ENCODE measurements around the gene TUBA4A. TPM values are rescaled to one million over a fixed set of nuclear protein-coding genes. Genes with fewer than 3 reads are reported as not detected.
"Not testable (repeated sequence)": the region's sequence is repeated elsewhere in the genome, so short reads cannot be mapped to it uniquely, and the experiment has no call there.

Gene TUBA4A
- total RNA-seq, 1 experiment from 2014 or later = 40.8 TPM

DNA sequence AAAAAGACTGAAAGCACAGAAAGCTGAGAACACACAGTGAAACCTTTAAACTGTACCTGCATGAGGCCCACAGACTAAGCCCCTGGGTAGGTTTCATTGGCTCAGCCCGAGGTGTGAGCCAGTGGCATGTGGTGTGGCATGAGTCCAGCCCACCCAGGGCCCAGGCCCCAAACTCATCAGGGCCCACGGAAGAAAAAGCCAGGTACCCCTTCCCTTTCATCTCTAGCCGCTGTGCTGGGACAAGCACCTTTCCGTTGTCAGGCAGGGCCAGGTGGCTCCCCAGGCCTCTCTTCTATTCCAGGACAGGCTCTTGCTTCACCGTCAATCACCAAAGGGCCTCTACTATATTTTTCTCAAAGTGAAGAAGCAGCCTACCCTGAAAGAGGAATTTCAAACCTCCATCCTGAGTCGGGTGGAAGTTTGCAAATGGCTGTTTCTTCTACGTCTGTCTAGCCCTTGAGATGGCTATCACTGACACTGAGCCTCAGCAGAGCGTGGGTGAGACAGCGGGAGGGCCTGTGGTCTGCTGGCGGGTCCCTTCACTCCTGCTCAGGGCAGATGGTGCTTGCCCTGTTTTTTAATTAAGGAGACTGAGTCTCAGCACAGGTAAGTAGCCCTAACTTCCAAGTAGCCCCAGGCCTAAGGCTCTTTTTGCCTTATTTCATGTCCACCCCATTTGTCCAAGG, 34.0 kb upstream of the TUBA4A start:
- ATAC-seq (no peak), DNase-seq (ENCODE audit: low spot score) (no peak)
- H3K4me1 Mint-ChIP-seq = peaks cover 11% of the 10 kb centered on the region
- TF ChIP-seq, protein P1, sequence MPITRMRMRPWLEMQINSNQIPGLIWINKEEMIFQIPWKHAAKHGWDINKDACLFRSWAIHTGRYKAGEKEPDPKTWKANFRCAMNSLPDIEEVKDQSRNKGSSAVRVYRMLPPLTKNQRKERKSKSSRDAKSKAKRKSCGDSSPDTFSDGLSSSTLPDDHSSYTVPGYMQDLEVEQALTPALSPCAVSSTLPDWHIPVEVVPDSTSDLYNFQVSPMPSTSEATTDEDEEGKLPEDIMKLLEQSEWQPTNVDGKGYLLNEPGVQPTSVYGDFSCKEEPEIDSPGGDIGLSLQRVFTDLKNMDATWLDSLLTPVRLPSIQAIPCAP (CRISPR knock-in tag; IDR thresholded peaks at IDR 0.05) = no peak
- no peak for TF ChIP-seq ATF1 (CRISPR knock-in tag; IDR thresholded peaks at IDR 0.05)
- TF ChIP-seq SMAD4 (CRISPR knock-in tag; IDR thresholded peaks at IDR 0.05) = no peak
- TF ChIP-seq ZNF317 (CRISPR knock-in tag; IDR thresholded peaks at IDR 0.05; ENCODE audit: borderline replicate concordance, low read depth) = no peak
- no peak for TF ChIP-seq FOXP1 (CRISPR knock-in tag; IDR thresholded peaks at IDR 0.05; ENCODE audit: borderline replicate concordance)
- TF ChIP-seq, protein P2, sequence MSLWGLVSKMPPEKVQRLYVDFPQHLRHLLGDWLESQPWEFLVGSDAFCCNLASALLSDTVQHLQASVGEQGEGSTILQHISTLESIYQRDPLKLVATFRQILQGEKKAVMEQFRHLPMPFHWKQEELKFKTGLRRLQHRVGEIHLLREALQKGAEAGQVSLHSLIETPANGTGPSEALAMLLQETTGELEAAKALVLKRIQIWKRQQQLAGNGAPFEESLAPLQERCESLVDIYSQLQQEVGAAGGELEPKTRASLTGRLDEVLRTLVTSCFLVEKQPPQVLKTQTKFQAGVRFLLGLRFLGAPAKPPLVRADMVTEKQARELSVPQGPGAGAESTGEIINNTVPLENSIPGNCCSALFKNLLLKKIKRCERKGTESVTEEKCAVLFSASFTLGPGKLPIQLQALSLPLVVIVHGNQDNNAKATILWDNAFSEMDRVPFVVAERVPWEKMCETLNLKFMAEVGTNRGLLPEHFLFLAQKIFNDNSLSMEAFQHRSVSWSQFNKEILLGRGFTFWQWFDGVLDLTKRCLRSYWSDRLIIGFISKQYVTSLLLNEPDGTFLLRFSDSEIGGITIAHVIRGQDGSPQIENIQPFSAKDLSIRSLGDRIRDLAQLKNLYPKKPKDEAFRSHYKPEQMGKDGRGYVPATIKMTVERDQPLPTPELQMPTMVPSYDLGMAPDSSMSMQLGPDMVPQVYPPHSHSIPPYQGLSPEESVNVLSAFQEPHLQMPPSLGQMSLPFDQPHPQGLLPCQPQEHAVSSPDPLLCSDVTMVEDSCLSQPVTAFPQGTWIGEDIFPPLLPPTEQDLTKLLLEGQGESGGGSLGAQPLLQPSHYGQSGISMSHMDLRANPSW (CRISPR knock-in tag; conservative IDR thresholded peaks at IDR 0.05; ENCODE audit: low read depth) = no peak
- ChIA-PET POLR2A (interaction anchor here (0.6 kb wide), 1 partner anchor 34 kb away, joined by 3 read pairs; the partner anchor contains the start of gene TUBA4A), CTCF (interaction anchor here (1.0 to 2.4 kb wide), 2 partner anchors 10 kb away, joined by 3 to 26 read pairs; no protein-coding TSS in a partner anchor)
- peaks cover 5% of the 10 kb centered on the region; the same call in 1 of the 2 replicates for H3K36me3 Mint-ChIP-seq
- H3K9me3 Mint-ChIP-seq = no peaks in the 10 kb centered on the region
- H3K27ac Mint-ChIP-seq = no peak overlapping the region
- no peak overlapping the region for H3K4me3 Mint-ChIP-seq
- H3K27me3 Mint-ChIP-seq (ENCODE audit: low read depth) = peaks cover 7% of the 10 kb centered on the region

DNA sequence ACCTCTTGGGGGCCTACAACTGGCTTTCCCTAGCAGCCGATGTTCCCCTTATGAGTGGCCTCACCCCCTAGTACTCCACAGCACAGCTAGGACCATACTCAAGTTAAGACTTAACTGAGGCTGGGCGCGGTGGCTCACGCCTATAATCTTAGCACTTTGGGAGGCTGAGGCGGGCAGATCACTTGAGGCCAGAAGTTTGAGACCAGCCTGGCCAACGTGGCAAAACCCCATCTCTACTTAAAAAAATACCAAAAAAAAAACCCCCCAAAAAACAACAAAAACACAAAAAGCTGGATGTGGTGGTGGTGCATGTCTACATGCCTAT, 33.4 kb upstream of the TUBA4A start:
- H3K4me3 Mint-ChIP-seq; DNase-seq (ENCODE audit: low spot score); H3K9me3 Mint-ChIP-seq; H3K36me3 Mint-ChIP-seq; ATAC-seq; H3K27me3 Mint-ChIP-seq (ENCODE audit: low read depth); H3K27ac Mint-ChIP-seq: not testable (repeated sequence)
- POLR2A ChIA-PET = interaction anchor here (0.9 to 2.1 kb wide), 2 partner anchors 8 to 40 kb away, joined by 3 to 5 read pairs; no protein-coding TSS in a partner anchor
- CTCF ChIA-PET = interaction anchor here (0.9 to 3.4 kb wide), 7 partner anchors 7 to 101 kb away, joined by 3 to 62 read pairs (median 5); no protein-coding TSS in a partner anchor
- H3K4me1 Mint-ChIP-seq = peaks cover 11% of the 10 kb centered on the region

DNA sequence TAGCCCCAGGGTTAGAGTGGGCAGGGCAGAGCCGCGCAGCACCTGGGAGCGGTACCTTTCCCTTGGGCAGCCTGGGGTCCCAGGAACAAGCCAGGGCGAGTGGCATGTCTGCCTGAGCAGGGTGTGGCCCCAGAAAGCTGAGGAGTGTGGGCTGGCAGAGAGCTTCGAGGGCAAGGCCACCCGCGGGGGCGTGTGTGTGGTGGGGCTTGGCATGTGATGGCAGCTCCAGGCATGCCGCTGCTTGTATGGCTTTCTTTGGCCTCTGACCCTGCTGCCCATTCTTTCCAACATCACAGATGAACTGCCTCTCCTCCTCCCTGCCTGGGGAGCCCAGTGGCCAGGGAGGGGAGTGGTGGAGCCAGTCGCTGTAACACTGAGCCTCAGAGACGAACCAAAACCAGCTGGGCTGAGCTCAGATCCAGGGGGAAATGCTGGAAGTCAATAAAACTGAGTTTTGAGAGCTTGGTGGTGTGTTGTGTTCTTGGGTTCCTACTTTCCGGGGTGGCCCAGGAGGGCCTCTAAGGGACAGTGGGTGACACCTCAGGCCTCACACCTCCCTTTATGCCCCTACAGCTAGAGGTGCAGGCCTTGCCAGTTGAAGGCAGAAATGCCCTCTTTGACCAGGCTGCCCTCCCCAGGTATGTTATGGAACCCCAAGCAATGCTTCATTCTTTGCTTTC, 32.9 kb upstream of the TUBA4A start:
- Mint-ChIP-seq H3K27ac (peak overlapping the region; percentile 26; the same call in 1 of the 2 replicates), H3K36me3 (peaks cover 8% of the 10 kb centered on the region; the same call in 1 of the 2 replicates), H3K27me3 (ENCODE audit: low read depth) (no peaks in the 10 kb centered on the region; the same call in 1 of the 2 replicates), H3K4me1 (peaks cover 11% of the 10 kb centered on the region), H3K9me3 (no peaks in the 10 kb centered on the region), H3K4me3 (peak overlapping the region; percentile 32)
- ATAC-seq (peak; percentile 4), DNase-seq (ENCODE audit: low spot score) (no peak)
- ChIA-PET CTCF (interaction anchor here (0.6 to 3.4 kb wide), 14 partner anchors 8 to 290 kb away, joined by 3 to 62 read pairs (median 4); partner anchors contain the start of genes SPEG and TUBA4B), POLR2A (interaction anchor here (0.9 to 2.1 kb wide), 3 partner anchors 8 to 42 kb away, joined by 3 to 5 read pairs (median 3); partner anchors contain the start of genes GLB1L and STK16)
- TF ChIP-seq, protein P3, sequence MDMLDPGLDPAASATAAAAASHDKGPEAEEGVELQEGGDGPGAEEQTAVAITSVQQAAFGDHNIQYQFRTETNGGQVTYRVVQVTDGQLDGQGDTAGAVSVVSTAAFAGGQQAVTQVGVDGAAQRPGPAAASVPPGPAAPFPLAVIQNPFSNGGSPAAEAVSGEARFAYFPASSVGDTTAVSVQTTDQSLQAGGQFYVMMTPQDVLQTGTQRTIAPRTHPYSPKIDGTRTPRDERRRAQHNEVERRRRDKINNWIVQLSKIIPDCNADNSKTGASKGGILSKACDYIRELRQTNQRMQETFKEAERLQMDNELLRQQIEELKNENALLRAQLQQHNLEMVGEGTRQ (CRISPR knock-in tag; IDR thresholded peaks at IDR 0.05) = no peak
- 0 out of 2 replicates have a peak, but pooled peaks have one; percentile 43 for TF ChIP-seq NR3C1 (CRISPR knock-in tag; conservative IDR thresholded peaks at IDR 0.05; ENCODE audit: low read depth)
- TF ChIP-seq, protein P4, sequence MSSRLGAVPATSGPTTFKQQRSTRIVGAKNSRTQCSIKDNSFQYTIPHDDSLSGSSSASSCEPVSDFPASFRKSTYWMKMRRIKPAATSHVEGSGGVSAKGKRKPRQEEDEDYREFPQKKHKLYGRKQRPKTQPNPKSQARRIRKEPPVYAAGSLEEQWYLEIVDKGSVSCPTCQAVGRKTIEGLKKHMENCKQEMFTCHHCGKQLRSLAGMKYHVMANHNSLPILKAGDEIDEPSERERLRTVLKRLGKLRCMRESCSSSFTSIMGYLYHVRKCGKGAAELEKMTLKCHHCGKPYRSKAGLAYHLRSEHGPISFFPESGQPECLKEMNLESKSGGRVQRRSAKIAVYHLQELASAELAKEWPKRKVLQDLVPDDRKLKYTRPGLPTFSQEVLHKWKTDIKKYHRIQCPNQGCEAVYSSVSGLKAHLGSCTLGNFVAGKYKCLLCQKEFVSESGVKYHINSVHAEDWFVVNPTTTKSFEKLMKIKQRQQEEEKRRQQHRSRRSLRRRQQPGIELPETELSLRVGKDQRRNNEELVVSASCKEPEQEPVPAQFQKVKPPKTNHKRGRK (CRISPR knock-in tag; IDR thresholded peaks at IDR 0.05; ENCODE audit: borderline replicate concordance) = no peak
- TF ChIP-seq SOX15 (CRISPR knock-in tag; IDR thresholded peaks at IDR 0.05) = no peak
- no peak for TF ChIP-seq JUN (CRISPR knock-in tag; IDR thresholded peaks at IDR 0.05)
- no peak for TF ChIP-seq CBFB (CRISPR knock-in tag; IDR thresholded peaks at IDR 0.05; ENCODE audit: low read depth)
- TF ChIP-seq, protein P5, sequence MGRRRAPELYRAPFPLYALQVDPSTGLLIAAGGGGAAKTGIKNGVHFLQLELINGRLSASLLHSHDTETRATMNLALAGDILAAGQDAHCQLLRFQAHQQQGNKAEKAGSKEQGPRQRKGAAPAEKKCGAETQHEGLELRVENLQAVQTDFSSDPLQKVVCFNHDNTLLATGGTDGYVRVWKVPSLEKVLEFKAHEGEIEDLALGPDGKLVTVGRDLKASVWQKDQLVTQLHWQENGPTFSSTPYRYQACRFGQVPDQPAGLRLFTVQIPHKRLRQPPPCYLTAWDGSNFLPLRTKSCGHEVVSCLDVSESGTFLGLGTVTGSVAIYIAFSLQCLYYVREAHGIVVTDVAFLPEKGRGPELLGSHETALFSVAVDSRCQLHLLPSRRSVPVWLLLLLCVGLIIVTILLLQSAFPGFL (CRISPR knock-in tag; IDR thresholded peaks at IDR 0.05; ENCODE audit: borderline replicate concordance) = no peak
- TF ChIP-seq, protein P6, sequence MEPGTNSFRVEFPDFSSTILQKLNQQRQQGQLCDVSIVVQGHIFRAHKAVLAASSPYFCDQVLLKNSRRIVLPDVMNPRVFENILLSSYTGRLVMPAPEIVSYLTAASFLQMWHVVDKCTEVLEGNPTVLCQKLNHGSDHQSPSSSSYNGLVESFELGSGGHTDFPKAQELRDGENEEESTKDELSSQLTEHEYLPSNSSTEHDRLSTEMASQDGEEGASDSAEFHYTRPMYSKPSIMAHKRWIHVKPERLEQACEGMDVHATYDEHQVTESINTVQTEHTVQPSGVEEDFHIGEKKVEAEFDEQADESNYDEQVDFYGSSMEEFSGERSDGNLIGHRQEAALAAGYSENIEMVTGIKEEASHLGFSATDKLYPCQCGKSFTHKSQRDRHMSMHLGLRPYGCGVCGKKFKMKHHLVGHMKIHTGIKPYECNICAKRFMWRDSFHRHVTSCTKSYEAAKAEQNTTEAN (CRISPR knock-in tag; IDR thresholded peaks at IDR 0.05) = no peak
- TF ChIP-seq TEAD4 (CRISPR knock-in tag; IDR thresholded peaks at IDR 0.05) = no peak
- TF ChIP-seq, protein P7, sequence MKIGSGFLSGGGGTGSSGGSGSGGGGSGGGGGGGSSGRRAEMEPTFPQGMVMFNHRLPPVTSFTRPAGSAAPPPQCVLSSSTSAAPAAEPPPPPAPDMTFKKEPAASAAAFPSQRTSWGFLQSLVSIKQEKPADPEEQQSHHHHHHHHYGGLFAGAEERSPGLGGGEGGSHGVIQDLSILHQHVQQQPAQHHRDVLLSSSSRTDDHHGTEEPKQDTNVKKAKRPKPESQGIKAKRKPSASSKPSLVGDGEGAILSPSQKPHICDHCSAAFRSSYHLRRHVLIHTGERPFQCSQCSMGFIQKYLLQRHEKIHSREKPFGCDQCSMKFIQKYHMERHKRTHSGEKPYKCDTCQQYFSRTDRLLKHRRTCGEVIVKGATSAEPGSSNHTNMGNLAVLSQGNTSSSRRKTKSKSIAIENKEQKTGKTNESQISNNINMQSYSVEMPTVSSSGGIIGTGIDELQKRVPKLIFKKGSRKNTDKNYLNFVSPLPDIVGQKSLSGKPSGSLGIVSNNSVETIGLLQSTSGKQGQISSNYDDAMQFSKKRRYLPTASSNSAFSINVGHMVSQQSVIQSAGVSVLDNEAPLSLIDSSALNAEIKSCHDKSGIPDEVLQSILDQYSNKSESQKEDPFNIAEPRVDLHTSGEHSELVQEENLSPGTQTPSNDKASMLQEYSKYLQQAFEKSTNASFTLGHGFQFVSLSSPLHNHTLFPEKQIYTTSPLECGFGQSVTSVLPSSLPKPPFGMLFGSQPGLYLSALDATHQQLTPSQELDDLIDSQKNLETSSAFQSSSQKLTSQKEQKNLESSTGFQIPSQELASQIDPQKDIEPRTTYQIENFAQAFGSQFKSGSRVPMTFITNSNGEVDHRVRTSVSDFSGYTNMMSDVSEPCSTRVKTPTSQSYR (CRISPR knock-in tag; IDR thresholded peaks at IDR 0.05) = no peak

Measured in WTC11 (cell line).